ENCODE results near the gene GRB14. TPM values are rescaled to one million over a fixed set of nuclear protein-coding genes. Genes with fewer than 3 reads are reported as not detected.

GRB14 gene
- total RNA-seq, 1 donor from 2014 or later, result 5.8 TPM

DNA sequence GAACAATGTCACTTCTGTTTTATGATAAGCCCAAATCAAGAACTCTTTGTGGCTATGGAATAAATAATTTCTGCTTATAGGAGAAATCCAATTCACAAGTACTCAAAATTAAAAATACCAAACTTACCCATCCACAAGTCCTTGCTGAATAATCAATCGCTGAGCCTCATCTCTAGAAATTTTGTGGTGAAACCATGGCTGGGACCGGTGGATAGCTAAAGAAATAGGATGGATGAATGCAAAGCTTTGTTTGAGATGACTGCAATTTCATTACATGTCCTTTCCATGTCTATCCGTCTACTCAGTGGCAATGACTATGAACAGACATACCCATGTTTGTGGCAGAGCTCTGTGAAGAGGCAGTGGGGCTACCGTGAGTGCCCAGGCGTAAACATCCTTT lies 124.4 kb downstream of the GRB14 start:
- Mint-ChIP-seq H3K27ac (ENCODE audit: unreplicated experiment) (no peak overlapping the region), H3K4me3 (ENCODE audit: unreplicated experiment) (no peak overlapping the region), H3K4me1 (ENCODE audit: unreplicated experiment) (no peaks in the 10 kb centered on the region)

DNA sequence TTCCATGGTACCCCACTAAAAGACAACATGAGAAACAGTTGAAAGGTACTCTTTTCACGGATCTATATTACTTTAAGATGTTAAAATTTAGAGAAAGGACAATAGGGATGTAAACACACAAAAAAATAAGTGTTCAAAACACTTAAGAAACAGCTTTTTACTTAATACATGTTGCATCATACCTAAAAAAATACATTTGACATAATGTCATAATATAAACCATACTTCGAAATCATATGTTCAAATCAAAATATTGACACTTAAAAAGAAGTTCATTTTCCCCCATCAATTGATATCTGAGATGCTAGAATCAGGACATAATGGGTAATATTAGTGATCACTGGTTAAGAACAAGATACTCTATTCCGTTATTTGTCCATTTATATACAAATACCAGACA lies 124.9 kb downstream of the GRB14 start:
- DNase-seq (ENCODE audit: low spot score), result no peak
- H3K4me3 Mint-ChIP-seq (ENCODE audit: unreplicated experiment), result no peak overlapping the region
- H3K36me3 Mint-ChIP-seq (ENCODE audit: low read depth, unreplicated experiment), result no peaks in the 10 kb centered on the region
- TF ChIP-seq, protein P1, sequence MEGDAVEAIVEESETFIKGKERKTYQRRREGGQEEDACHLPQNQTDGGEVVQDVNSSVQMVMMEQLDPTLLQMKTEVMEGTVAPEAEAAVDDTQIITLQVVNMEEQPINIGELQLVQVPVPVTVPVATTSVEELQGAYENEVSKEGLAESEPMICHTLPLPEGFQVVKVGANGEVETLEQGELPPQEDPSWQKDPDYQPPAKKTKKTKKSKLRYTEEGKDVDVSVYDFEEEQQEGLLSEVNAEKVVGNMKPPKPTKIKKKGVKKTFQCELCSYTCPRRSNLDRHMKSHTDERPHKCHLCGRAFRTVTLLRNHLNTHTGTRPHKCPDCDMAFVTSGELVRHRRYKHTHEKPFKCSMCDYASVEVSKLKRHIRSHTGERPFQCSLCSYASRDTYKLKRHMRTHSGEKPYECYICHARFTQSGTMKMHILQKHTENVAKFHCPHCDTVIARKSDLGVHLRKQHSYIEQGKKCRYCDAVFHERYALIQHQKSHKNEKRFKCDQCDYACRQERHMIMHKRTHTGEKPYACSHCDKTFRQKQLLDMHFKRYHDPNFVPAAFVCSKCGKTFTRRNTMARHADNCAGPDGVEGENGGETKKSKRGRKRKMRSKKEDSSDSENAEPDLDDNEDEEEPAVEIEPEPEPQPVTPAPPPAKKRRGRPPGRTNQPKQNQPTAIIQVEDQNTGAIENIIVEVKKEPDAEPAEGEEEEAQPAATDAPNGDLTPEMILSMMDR (IDR thresholded peaks at IDR 0.05; ENCODE audit: unreplicated experiment), result no peak
- H3K9me3 Mint-ChIP-seq (ENCODE audit: unreplicated experiment), result no peaks in the 10 kb centered on the region
- no peak overlapping the region for H3K27ac Mint-ChIP-seq (ENCODE audit: unreplicated experiment)
- no peaks in the 10 kb centered on the region for H3K27me3 Mint-ChIP-seq (ENCODE audit: unreplicated experiment)
- H3K4me1 Mint-ChIP-seq (ENCODE audit: unreplicated experiment), result no peaks in the 10 kb centered on the region

More for the DNA sequence above, 124.4 kb downstream of the GRB14 start:
- TF ChIP-seq, protein P1 (IDR thresholded peaks at IDR 0.05; ENCODE audit: unreplicated experiment), result no peak
- Mint-ChIP-seq H3K27me3 (ENCODE audit: unreplicated experiment) (no peaks in the 10 kb centered on the region), H3K9me3 (ENCODE audit: unreplicated experiment) (no peaks in the 10 kb centered on the region), H3K36me3 (ENCODE audit: low read depth, unreplicated experiment) (no peaks in the 10 kb centered on the region)
- DNase-seq (ENCODE audit: low spot score), result no peak

DNA sequence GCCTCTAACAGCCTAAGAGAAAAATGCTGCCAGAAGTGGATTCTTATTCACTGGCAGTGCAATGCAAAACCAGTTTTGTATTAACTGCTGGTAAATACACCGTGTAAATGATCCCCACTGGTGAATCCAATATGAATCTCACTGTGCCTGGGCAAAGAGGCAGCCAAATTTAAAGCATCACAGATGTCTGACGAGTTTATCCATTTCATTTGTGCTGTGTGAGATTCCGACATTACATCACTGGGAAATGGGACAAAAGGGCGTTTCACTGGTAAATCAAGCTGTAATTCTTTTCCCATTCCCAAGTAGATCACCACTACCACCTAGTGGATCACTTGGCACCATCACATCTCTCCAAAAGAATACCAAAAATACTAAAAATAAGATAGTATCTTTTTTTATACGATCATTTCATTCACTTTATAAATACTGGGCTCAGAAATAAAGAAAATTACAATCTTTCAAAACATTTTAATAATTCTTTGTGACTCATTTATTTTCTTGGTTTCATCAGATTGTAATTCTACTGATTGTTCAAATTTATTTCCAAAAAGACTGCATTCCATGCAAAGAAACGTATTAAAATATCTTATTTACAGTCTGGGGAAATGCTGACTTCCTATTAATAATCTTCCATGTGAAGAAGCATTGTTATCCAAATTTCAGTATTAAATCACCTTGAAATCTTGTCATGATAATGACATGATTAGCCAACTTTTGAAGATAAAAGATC lies 125.6 kb downstream of the GRB14 start:
- Mint-ChIP-seq H3K27ac (ENCODE audit: unreplicated experiment) (no peak overlapping the region), H3K9me3 (ENCODE audit: unreplicated experiment) (no peaks in the 10 kb centered on the region), H3K27me3 (ENCODE audit: unreplicated experiment) (no peaks in the 10 kb centered on the region), H3K4me1 (ENCODE audit: unreplicated experiment) (no peaks in the 10 kb centered on the region), H3K36me3 (ENCODE audit: low read depth, unreplicated experiment) (no peaks in the 10 kb centered on the region), H3K4me3 (ENCODE audit: unreplicated experiment) (no peak overlapping the region)
- DNase-seq (ENCODE audit: low spot score), result peak; percentile 26
- TF ChIP-seq, protein P1 (IDR thresholded peaks at IDR 0.05; ENCODE audit: unreplicated experiment), result peak; percentile 69

DNA sequence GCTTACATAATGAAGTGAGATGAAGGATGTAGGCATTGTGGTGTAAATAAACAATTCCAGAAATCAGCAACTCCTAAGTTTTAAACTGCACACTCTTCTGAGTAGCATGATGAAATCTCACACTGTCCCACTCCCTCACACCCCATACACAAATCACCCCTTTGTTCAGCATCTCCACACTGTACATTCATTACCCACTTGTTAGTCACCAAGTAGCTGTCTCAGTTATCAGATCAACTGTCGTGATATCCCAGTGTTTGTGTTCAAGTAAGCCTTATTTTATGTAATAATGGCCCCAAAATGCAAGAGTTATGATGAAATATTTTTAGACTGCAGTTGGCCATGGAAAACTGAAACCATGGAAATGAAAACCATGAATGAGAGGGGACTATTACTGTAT lies 135.7 kb downstream of the GRB14 start:
- Mint-ChIP-seq H3K27me3 (ENCODE audit: unreplicated experiment) (no peaks in the 10 kb centered on the region), H3K9me3 (ENCODE audit: unreplicated experiment) (no peaks in the 10 kb centered on the region), H3K36me3 (ENCODE audit: low read depth, unreplicated experiment) (no peaks in the 10 kb centered on the region), H3K4me3 (ENCODE audit: unreplicated experiment) (no peak overlapping the region), H3K4me1 (ENCODE audit: unreplicated experiment) (peaks cover 12% of the 10 kb centered on the region), H3K27ac (ENCODE audit: unreplicated experiment) (no peak overlapping the region)
- TF ChIP-seq, protein P1 (IDR thresholded peaks at IDR 0.05; ENCODE audit: unreplicated experiment), result no peak
- no peak for DNase-seq (ENCODE audit: low spot score)

DNA sequence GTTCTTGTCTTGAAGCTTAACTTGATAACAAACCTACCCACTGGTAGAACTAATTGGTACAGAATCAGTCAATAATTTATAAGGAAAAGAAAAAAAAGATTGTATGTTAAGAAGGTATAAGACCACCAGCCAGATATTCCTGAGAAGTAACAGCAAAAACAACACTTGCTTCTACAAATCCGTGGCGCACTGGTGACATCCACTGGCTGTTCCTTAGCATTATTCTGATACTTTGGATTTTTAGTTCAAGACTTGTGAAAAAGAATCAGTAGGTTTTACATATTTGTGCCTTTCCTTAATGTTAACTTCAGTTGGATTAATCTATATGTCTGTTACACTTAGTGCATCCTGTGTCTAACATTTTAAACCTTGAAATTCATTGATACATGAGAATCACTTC lies 141.8 kb downstream of the GRB14 start:
- Mint-ChIP-seq H3K27ac (ENCODE audit: unreplicated experiment) (no peak overlapping the region), H3K27me3 (ENCODE audit: unreplicated experiment) (no peaks in the 10 kb centered on the region), H3K4me3 (ENCODE audit: unreplicated experiment) (no peak overlapping the region), H3K4me1 (ENCODE audit: unreplicated experiment) (peaks cover 14% of the 10 kb centered on the region), H3K36me3 (ENCODE audit: low read depth, unreplicated experiment) (no peaks in the 10 kb centered on the region), H3K9me3 (ENCODE audit: unreplicated experiment) (no peaks in the 10 kb centered on the region)
- peak; percentile 53 for DNase-seq (ENCODE audit: low spot score)
- TF ChIP-seq, protein P1 (IDR thresholded peaks at IDR 0.05; ENCODE audit: unreplicated experiment), result peak; percentile 19
